Measurements from ENCODE around the gene CUX1.

DNA sequence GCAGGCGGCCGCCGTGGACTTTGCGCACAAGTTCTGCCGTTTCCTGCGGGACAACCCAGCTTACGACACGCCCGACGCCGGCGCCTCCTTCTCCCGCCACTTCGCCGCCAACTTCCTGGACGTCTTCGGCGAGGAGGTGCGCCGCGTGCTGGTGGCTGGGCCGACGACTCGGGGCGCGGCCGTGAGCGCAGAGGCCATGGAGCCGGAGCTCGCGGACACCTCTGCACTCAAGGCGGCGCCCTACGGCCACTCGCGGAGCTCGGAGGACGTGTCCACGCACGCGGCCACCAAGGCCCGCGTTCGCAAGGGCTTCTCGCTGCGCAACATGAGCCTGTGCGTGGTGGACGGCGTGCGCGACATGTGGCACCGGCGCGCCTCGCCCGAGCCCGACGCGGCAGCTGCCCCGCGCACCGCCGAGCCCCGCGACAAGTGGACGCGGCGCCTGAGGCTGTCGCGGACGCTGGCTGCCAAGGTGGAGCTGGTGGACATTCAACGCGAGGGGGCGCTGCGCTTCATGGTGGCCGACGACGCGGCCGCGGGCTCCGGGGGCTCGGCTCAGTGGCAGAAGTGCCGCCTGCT is 483.3 kb downstream of the CUX1 start:
- TF ChIP-seq ZFP30 (CRISPR knock-in tag; IDR thresholded peaks at IDR 0.05) (no peak), RARB (CRISPR knock-in tag; IDR thresholded peaks at IDR 0.05) (no peak), GLIS3 (CRISPR knock-in tag; IDR thresholded peaks at IDR 0.05) (no peak), TCF4 (CRISPR knock-in tag; IDR thresholded peaks at IDR 0.05; ENCODE audit: borderline replicate concordance) (no peak), ZFP3 (CRISPR knock-in tag; IDR thresholded peaks at IDR 0.05) (no peak), CSDC2 (CRISPR knock-in tag; IDR thresholded peaks at IDR 0.05) (no peak), SNAI2 (CRISPR knock-in tag; IDR thresholded peaks at IDR 0.05) (no peak), ESRRG (CRISPR knock-in tag; IDR thresholded peaks at IDR 0.05) (no peak), ZNF70 (CRISPR knock-in tag; IDR thresholded peaks at IDR 0.05) (no peak)
- TF ChIP-seq, protein P1, sequence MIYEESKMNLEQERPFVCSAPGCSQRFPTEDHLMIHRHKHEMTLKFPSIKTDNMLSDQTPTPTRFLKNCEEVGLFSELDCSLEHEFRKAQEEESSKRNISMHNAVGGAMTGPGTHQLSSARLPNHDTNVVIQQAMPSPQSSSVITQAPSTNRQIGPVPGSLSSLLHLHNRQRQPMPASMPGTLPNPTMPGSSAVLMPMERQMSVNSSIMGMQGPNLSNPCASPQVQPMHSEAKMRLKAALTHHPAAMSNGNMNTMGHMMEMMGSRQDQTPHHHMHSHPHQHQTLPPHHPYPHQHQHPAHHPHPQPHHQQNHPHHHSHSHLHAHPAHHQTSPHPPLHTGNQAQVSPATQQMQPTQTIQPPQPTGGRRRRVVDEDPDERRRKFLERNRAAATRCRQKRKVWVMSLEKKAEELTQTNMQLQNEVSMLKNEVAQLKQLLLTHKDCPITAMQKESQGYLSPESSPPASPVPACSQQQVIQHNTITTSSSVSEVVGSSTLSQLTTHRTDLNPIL (CRISPR knock-in tag; IDR thresholded peaks at IDR 0.05; ENCODE audit: low read depth): no peak
- TF ChIP-seq, protein P2, sequence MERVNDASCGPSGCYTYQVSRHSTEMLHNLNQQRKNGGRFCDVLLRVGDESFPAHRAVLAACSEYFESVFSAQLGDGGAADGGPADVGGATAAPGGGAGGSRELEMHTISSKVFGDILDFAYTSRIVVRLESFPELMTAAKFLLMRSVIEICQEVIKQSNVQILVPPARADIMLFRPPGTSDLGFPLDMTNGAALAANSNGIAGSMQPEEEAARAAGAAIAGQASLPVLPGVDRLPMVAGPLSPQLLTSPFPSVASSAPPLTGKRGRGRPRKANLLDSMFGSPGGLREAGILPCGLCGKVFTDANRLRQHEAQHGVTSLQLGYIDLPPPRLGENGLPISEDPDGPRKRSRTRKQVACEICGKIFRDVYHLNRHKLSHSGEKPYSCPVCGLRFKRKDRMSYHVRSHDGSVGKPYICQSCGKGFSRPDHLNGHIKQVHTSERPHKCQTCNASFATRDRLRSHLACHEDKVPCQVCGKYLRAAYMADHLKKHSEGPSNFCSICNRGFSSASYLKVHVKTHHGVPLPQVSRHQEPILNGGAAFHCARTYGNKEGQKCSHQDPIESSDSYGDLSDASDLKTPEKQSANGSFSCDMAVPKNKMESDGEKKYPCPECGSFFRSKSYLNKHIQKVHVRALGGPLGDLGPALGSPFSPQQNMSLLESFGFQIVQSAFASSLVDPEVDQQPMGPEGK (CRISPR knock-in tag; IDR thresholded peaks at IDR 0.05; ENCODE audit: borderline replicate concordance): no peak
- TF ChIP-seq, protein P3, sequence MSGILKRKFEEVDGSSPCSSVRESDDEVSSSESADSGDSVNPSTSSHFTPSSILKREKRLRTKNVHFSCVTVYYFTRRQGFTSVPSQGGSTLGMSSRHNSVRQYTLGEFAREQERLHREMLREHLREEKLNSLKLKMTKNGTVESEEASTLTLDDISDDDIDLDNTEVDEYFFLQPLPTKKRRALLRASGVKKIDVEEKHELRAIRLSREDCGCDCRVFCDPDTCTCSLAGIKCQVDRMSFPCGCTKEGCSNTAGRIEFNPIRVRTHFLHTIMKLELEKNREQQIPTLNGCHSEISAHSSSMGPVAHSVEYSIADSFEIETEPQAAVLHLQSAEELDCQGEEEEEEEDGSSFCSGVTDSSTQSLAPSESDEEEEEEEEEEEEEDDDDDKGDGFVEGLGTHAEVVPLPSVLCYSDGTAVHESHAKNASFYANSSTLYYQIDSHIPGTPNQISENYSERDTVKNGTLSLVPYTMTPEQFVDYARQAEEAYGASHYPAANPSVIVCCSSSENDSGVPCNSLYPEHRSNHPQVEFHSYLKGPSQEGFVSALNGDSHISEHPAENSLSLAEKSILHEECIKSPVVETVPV (CRISPR knock-in tag; IDR thresholded peaks at IDR 0.05): no peak
- TF ChIP-seq, protein P4, sequence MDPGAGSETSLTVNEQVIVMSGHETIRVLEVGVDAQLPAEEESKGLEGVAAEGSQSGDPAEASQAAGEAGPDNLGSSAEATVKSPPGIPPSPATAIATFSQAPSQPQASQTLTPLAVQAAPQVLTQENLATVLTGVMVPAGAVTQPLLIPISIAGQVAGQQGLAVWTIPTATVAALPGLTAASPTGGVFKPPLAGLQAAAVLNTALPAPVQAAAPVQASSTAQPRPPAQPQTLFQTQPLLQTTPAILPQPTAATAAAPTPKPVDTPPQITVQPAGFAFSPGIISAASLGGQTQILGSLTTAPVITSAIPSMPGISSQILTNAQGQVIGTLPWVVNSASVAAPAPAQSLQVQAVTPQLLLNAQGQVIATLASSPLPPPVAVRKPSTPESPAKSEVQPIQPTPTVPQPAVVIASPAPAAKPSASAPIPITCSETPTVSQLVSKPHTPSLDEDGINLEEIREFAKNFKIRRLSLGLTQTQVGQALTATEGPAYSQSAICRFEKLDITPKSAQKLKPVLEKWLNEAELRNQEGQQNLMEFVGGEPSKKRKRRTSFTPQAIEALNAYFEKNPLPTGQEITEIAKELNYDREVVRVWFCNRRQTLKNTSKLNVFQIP (CRISPR knock-in tag; IDR thresholded peaks at IDR 0.05; ENCODE audit: borderline replicate concordance, low read depth): no peak

Measured in SK-N-SH treated with all-trans-retinoic acid at 6 μM for 48 hours (cell line).